GM12878 (cell line): ENCODE data around the gene PPP1R1A.

Experiments used
- ASH2L ChIP-seq: fragments of 300-600, 200-600 bp; sonication (generic); IDR thresholded peaks from 2 replicates; pipeline ENCODE4 v1.6.1; 2017; ENCODE audit warnings: low read depth, mild to moderate bottlenecking, borderline replicate concordance
- ATF2 ChIP-seq: IDR thresholded peaks from 2 replicates; pipeline ENCODE4 v1.6.1; 2012; ENCODE audit warnings: low read length, inconsistent platforms
- BCL11A ChIP-seq: IDR thresholded peaks from 2 replicates; pipeline ENCODE4 v1.6.1; 2011; ENCODE audit warnings: low read depth, low read length
- CBFB ChIP-seq: IDR thresholded peaks from 2 replicates; pipeline ENCODE4 v1.6.1; 2016; ENCODE audit warnings: antibody characterized with exemption, low read depth
- CTCF ChIP-seq, 3 experiments: IDR thresholded peaks in 2 of 3; conservative IDR thresholded peaks in 1 of 3; 2 replicates each; pipeline ENCODE4 v1.5.1; 2011; ENCODE audit warnings: low read depth in 3 of 3, low read length in 3 of 3, mild to moderate bottlenecking in 3 of 3, control low read depth in 2 of 3, moderate library complexity in 2 of 3, inconsistent platforms in 1 of 3, mixed read lengths in 1 of 3; ENCODE audit not compliant: control insufficient read depth in 2 of 3, insufficient read depth in 1 of 3; ENCODE audit errors: extremely low read depth in 1 of 3
- EP300 ChIP-seq, 2 experiments: fragments of 150-350 bp in 1 of 2; IDR thresholded peaks; 2 replicates each; pipeline ENCODE4 v1.6.1; 2011 to 2012; ENCODE audit warnings: low read depth in 2 of 2, low read length in 2 of 2, borderline replicate concordance in 1 of 2, improper control_type of control experiment in 1 of 2, inconsistent platforms in 1 of 2; ENCODE audit not compliant: control insufficient read depth in 1 of 2
- HDAC6 ChIP-seq: fragments of 200-600 bp; sonication (generic); IDR thresholded peaks from one replicate; pipeline ENCODE4 v1.8.0; 2017; ENCODE audit warnings: antibody characterized with exemption; ENCODE audit not compliant: unreplicated experiment
- POLR2A ChIP-seq: IDR thresholded peaks from 2 replicates; pipeline ENCODE4 v1.6.1; 2011; ENCODE audit warnings: low read depth, mild to moderate bottlenecking, low read length
- SP1 ChIP-seq: IDR thresholded peaks from one replicate; pipeline ENCODE4 v1.6.1; 2011; ENCODE audit warnings: low read depth, low read length
- TBL1XR1 ChIP-seq: IDR thresholded peaks from 2 replicates; pipeline ENCODE4 v1.6.1; 2012; ENCODE audit warnings: low read depth, low read length, improper control_type of control experiment
- USF1 ChIP-seq: IDR thresholded peaks from 2 replicates; pipeline ENCODE4 v1.6.1; 2011; ENCODE audit warnings: borderline replicate concordance, low read depth, mild to moderate bottlenecking, moderate library complexity, mixed read lengths, low read length; ENCODE audit not compliant: insufficient read depth; ENCODE audit errors: extremely low read length

- TF ChIP-seq HDAC6, result no peak
- TF ChIP-seq ASH2L, result no peak
- no peak for TF ChIP-seq EP300 (IDR thresholded peaks at IDR 0.05; ENCODE audit: borderline replicate concordance in 1 of 2, control insufficient read depth in 1 of 2, low read depth in 2 of 2, low read length in 2 of 2)
- no peak for TF ChIP-seq BCL11A
- TF ChIP-seq POLR2A, result no peak
- no peak for TF ChIP-seq SP1
- TF ChIP-seq CTCF (IDR thresholded peaks at IDR 0.05 in 2 of 3, conservative IDR thresholded peaks at IDR 0.05 in 1 of 3; ENCODE audit: control insufficient read depth in 2 of 3, extremely low read depth in 1 of 3, insufficient read depth in 1 of 3, low read depth in 3 of 3, low read length in 3 of 3), result no peak
- TF ChIP-seq CBFB, result no peak
- no peak for TF ChIP-seq USF1
- TF ChIP-seq ATF2, result no peak
- TF ChIP-seq TBL1XR1, result no peak
Observed at GRCh38 chr12:54631988-54632728, 43.7 kb upstream of the PPP1R1A start.
